HG03025 (cell line): ENCODE data around the gene NENF.
"Not testable (repeated sequence)": the region's sequence is repeated elsewhere in the genome, so short reads cannot be mapped to it uniquely, and the experiment has no call there.

Experiments used
- ATAC-seq: cut with Tn5 transposase; IDR thresholded peaks from one replicate; pipeline ENCODE4 v1.9.1; 2021; ENCODE audit warnings: mild to moderate bottlenecking, moderate library complexity; ENCODE audit not compliant: unreplicated experiment, low FRiP score

The NENF gene

GRCh38 chr1:212457740-212458338 lies 25.1 kb downstream of the NENF start:
- no peak for ATAC-seq

GRCh38 chr1:212458817-212459216 lies 26.1 kb downstream of the NENF start:
- ATAC-seq = no peak

DNA sequence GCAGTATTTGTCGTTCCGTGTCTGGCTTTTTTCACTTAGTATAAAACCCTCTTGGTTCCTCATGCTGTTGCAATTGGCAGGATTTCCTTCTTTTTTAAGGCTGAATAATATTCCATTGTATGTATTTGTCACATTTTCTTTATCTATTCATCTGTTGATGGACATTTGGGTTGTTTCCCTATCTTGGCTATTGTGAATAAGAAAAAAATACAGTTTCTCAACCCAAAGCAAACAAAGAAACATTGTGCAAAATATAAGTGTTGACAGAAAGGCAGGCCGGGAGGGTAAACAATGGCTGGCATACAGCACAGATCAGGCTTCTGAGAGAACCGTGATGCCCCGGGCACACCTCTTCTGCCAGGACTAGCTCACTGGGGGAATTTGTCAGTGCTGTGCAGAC lies 26.9 kb downstream of the NENF start:
- no peak for ATAC-seq

GRCh38 chr1:212460376-212460775 lies 27.7 kb downstream of the NENF start:
- ATAC-seq = no peak

DNA sequence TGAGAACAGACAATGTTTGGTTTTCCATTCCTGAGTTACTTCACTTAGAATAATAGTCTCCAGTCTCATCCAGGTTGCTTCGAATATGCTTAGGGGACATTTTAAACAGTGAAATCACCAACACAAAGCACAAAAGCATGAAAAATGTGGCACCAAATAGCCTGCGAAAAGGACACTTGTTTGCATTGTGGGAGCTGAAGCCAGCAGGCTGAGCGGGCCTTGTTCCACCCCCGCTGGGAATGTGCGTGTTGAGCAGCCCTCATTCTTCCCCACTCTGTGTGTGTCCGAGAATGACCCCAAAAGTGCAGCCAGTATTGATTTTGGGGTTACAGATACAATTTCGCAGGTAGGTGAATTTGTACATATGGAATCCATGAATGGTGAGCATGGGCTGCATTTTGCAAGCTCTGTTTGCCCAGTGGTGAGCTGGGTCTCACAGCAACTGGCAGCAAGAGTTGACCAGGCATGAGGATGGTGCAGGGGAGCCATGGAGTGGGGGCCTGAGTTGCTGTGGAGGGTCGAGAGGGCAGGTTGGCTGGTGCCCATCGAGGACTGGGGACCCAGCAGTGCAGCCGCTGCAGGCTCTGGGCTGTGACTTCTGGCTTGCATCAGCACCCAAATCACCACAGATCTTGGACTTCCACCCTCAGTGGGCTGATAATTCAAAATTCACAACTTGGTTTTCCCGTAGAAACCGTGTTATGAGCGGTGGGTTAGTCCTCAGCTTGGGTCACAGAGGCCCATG lies 29.4 kb downstream of the NENF start:
- ATAC-seq = no peak

DNA sequence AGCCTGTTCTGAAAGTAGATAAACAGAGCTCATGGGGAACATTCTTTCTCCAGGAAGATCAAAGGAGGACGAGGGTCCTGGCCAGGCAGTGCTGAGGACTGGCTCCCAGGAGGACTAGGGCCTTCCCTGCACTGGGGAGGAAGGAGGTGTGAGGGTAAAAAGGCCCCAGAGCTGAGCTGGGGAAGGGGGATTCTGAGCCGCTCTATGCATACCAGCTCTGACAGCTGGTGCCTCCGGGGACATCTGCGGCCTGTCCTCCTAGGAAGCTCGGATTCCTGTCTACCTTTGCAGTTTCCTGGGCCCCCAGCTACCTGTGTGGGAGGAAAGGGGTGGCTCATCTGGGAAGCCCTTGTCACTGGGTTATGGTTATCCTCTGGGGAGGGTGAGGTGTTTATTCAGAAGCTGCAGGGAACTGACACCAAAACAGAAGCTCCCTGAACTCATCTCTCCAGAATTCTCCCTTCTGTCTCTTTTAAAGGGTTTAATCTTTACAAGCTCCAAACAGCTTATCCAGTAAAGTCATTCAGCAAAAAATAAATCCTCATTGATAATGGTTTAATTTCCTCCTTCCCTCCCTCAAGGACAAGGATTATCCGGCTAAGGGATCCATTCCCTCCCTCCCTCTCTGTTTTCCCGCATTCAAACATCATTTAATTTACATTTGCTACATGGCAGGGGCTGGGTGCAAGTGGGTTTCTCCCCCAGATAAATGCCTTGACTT lies 31.0 kb downstream of the NENF start:
- ATAC-seq = no peak

DNA sequence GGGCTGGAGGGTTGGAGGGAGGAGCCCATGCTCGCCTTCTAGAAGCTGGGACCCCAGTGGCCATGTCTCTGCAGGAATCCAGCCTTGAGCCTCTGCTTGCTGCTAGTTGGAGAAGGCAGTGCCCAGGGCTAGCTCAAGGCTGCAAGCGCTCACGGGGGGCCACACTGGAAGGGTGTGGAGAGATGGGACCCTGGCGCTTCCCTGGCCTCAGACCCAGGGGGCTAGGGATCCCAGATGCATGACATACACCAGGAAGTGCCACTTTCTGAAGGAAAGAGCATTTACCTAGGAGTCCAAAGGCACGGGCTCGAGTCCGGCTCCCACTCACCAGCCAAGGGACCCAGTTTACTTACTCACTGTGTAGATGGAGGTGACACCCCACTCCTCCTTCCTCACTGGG lies 32.6 kb downstream of the NENF start:
- ATAC-seq = no peak

GRCh38 chr1:212466437-212466836 lies 33.7 kb downstream of the NENF start:
- ATAC-seq = no peak

GRCh38 chr1:212466898-212467650 lies 34.4 kb downstream of the NENF start:
- no peak for ATAC-seq

DNA sequence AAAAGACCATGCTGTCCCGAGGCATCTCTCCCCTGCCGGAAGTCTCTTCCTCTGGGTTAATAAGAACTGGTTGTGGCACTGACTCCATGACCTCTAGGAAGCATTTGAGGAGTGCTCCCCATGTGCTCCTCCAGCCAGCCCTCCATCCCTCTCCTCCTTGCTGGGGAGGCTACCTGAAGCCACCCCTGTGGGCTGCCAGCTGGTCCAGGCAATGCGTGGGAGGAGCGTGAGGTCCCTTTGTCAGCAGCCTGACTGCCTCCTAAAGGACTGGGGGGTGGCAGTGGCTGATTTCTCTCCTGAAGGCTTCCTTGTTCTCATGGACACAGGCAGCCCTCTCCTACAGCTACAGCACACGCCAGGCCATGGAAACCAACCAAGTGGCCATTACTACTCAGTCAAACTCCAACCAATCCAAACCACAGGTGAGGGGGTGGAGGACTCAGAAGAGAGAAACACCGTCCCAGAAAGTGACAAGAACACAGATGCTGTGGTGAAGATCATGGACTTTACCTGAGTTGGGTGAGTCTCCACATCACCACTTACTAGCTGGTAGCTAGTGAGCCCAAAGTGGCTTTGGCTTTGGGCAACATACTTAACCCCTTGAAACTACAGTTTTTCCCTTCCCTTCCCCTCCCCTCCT lies 35.2 kb downstream of the NENF start:
- ATAC-seq = no peak

DNA sequence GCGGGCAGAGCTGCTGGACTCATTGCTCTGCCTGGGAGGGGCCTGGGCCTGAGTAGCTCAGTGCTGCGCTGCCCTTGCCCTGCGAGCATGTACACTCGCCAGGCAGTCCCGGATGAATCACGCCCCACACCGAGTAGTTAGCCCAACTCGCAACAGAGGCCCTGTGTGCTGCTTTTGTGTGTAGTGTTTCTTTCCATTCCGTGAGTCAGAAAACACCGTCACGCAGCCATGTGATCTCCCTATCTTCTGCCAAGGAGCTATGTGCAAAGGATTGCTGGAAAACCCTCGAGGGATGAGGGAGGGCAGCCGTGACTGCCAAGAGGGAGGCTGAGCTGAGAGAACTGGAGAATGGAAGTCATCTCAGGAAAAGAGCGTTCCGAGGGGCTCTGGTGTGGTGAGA lies 37.3 kb downstream of the NENF start:
- ATAC-seq = no peak

DNA sequence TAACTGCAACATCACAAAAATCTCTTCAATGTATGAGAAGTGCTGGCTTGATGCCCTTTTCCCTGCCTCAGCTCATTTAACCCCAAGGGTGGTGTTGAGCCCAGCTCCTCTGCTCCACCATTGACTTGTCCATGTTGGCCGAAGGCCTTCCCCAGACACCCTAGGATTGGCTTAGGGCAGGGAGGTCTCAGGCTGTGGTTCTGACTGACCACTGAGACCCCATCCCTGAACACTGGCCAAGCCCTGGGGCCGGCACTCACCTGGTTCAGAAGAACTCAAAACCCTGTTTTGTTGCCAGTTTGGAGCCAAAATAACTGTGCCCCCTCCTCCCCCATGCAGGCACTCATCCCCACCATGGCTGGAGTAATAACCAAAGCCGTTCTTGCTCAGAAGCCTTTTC lies 38.6 kb downstream of the NENF start:
- ATAC-seq = no peak

- no peak for ATAC-seq
Observed at GRCh38 chr1:212471891-212472675, 39.4 kb downstream of the NENF start.

- no peak for ATAC-seq
Observed at GRCh38 chr1:212473729-212474128, 41.0 kb downstream of the NENF start.

- ATAC-seq = no peak
Observed at GRCh38 chr1:212475151-212475550, 42.4 kb downstream of the NENF start.

GRCh38 chr1:212475831-212476230 lies 43.1 kb downstream of the NENF start:
- not testable (repeated sequence) for ATAC-seq

DNA sequence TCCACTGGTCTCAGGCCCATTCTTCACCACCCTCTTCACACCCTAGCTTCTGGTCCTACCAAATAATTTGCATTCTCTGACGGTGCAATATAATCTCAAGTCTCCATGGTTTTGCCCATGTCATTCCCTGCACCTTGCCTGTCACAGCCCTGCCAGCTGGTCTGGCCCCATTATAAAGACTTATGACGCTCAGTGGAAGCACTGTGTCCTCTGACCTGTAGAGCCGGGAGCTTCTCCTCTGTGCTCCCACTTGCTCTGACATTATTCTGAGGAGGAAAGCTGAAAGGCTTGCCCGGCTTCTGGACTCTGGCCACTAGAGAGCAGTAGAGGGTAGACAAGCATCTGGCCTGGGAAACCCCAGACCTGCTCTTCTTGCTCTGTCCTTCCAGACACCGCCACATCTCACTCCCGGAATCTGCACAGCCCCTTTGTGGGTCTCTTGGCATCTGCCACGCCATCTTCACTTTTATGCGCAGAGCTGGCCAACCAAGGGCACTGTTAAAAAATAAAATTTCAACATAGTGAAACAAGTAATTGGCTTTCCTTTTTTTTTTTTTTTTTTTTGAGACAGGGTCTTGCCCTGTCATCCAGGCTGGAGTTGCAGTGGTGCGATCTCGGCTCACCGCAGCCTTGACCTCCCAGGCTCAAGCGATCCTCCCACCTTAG lies 44.4 kb downstream of the NENF start:
- no peak for ATAC-seq

DNA sequence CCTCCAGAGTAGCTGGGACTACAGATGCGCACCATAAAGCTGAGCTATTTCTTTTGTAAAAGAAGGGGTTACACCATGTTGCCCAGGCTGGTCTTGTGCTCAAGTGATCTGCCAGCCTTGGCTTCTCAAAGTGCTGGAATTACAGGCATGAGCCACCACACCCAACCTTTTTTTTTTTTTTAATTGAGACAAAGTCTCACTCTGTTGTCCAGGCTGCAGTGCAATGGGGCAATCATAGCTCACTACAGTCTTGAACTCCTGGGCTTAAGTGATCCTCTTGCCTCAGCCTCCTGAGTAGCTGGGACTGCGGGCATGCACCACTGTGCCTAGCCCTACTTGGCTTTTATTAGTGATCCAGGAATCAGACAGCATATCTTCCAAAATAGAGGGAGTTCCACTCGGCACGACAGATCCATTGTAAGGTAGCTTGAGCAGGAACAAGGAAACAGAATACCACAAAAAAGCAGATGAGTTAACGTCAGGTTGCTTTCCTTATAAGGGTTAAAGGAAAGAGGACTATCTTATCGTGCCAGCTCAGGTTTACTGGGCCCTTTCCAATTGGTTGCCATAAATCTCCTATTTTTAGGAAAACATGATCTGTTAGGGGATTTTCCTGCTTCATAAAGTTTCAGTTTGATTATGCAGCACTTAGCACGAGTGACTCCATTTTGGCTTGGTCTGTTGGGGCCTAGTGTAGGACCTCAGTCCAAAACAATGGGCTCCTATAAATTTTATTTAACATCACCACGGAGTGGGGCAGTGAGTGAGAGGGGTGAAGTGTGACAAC lies 45.2 kb downstream of the NENF start:
- ATAC-seq = no peak
